Coronary artery (tissue), 2 donors: ENCODE measurements around the gene TBX3.

Source experiments
- DNase-seq: peaks from one replicate; pipeline ENCODE4 v3.0.0-alpha.2; 2017; ENCODE audit warnings: low spot score
- H3K27ac ChIP-seq, 2 donors: fragments of 200-600 bp; sonication (generic); one replicate each; pipeline ENCODE4 v1.5.1; 2016 to 2019
- H3K4me3 ChIP-seq: fragments of 200-600 bp; sonication (generic); 2 replicates; pipeline ENCODE4 v1.5.1; 2016; ENCODE audit warnings: mild to moderate bottlenecking, moderate library complexity
- CTCF ChIP-seq: fragments of 200-600 bp; sonication (generic); IDR thresholded peaks from one replicate; pipeline ENCODE4 v1.5.1; 2019; ENCODE audit warnings: antibody characterized with exemption

The TBX3 gene

GRCh38 chr12:114667669-114668150 is 16.3 kb downstream of the TBX3 start:
- H3K27ac ChIP-seq, result no peak overlapping the region
- TF ChIP-seq CTCF, result no peak
- peak overlapping the region; percentile 68 for H3K4me3 ChIP-seq
- no peak for DNase-seq

- DNase-seq, result no peak
- H3K27ac ChIP-seq, result no peak overlapping the region
- no peak for TF ChIP-seq CTCF
- H3K4me3 ChIP-seq, result no peak overlapping the region
Observed at GRCh38 chr12:114666746-114667668, 17.0 kb downstream of the TBX3 start.

GRCh38 chr12:114665411-114666260 is 18.3 kb downstream of the TBX3 start:
- Histone ChIP-seq H3K27ac (no peak overlapping the region), H3K4me3 (no peak overlapping the region)
- no peak for DNase-seq
- no peak for TF ChIP-seq CTCF

GRCh38 chr12:114664651-114665320 is 19.2 kb downstream of the TBX3 start:
- no peak for DNase-seq
- Histone ChIP-seq H3K4me3 (no peak overlapping the region), H3K27ac (no peak overlapping the region)
- TF ChIP-seq CTCF, result no peak

- peak; percentile 79 for TF ChIP-seq CTCF
- H3K4me3 ChIP-seq, result no peak overlapping the region
- no peak for DNase-seq
- no peak overlapping the region for H3K27ac ChIP-seq
Observed at GRCh38 chr12:114662512-114663177, 21.3 kb downstream of the TBX3 start.

GRCh38 chr12:114661245-114661644 is 22.7 kb downstream of the TBX3 start:
- no peak for DNase-seq
- TF ChIP-seq CTCF, result no peak
- no peak overlapping the region for H3K27ac ChIP-seq

More at GRCh38 chr12:114661245-114661644, 22.7 kb downstream of the TBX3 start:
- no peak overlapping the region for H3K4me3 ChIP-seq
